Endodermal cell (in vitro differentiated cells): ENCODE measurements around the gene PODN. TPM values are rescaled to one million over a fixed set of nuclear protein-coding genes. Genes with fewer than 3 reads are reported as not detected.

Experiments used
- DNase-seq: peaks from one replicate; pipeline ENCODE4 v3.0.0-alpha.2; 2017
- H3K27ac ChIP-seq: 2 replicates; pipeline ENCODE4 v1.5.1; 2013; ENCODE audit warnings: mild to moderate bottlenecking, low read depth, low read length, moderate library complexity
- H3K27me3 ChIP-seq: 2 replicates; pipeline ENCODE4 v1.6.1; 2013; ENCODE audit warnings: mild to moderate bottlenecking, low read length, moderate library complexity; ENCODE audit not compliant: insufficient read depth, control insufficient read depth, poor library complexity, severe bottlenecking
- H3K36me3 ChIP-seq: 2 replicates; pipeline ENCODE4 v1.7.0; 2013; ENCODE audit warnings: mild to moderate bottlenecking, low read length, moderate library complexity; ENCODE audit not compliant: control insufficient read depth, insufficient read depth
- H3K4me1 ChIP-seq: one replicate; pipeline ENCODE4 v1.7.0; 2013; ENCODE audit warnings: low read length; ENCODE audit not compliant: control insufficient read depth, insufficient read depth
- H3K4me3 ChIP-seq: 2 replicates; pipeline ENCODE4 v1.5.1; 2013; ENCODE audit warnings: mild to moderate bottlenecking, low read length, moderate library complexity
- H3K9ac ChIP-seq: 2 replicates; pipeline ENCODE4 v1.6.1; 2013; ENCODE audit warnings: mild to moderate bottlenecking, low read length, moderate library complexity; ENCODE audit not compliant: poor library complexity, severe bottlenecking; ENCODE audit errors: extremely low read depth
- H3K9me3 ChIP-seq: 2 replicates; pipeline ENCODE4 v1.6.1; 2013; ENCODE audit warnings: mild to moderate bottlenecking, low read length, moderate library complexity; ENCODE audit not compliant: control insufficient read depth
- H3K27ac Mint-ChIP-seq: 2 replicates; pipeline ENCODE4 v1.8.0; 2020; ENCODE audit warnings: mixed read lengths
- H3K27me3 Mint-ChIP-seq: 2 replicates; pipeline ENCODE4 v1.8.0; 2021; ENCODE audit warnings: mild to moderate bottlenecking, mixed read lengths; ENCODE audit not compliant: insufficient read depth
- H3K36me3 Mint-ChIP-seq: 2 replicates; pipeline ENCODE4 v1.8.0; 2020; ENCODE audit warnings: low read depth, mixed read lengths
- H3K4me1 Mint-ChIP-seq: 2 replicates; pipeline ENCODE4 v1.8.0; 2020; ENCODE audit warnings: mixed read lengths
- H3K4me3 Mint-ChIP-seq: 2 replicates; pipeline ENCODE4 v1.8.0; 2020; ENCODE audit warnings: mild to moderate bottlenecking, moderate library complexity, mixed read lengths
- H3K9me3 Mint-ChIP-seq: 2 replicates; pipeline ENCODE4 v1.8.0; 2020; ENCODE audit warnings: mild to moderate bottlenecking, mixed read lengths
- CTCF ChIP-seq: fragments of 200-600 bp; sonication (generic); conservative IDR thresholded peaks from 2 replicates; pipeline ENCODE4 v1.5.0; 2021; ENCODE audit warnings: antibody characterized with exemption, mild to moderate bottlenecking
- WGBS, 2 experiments: methylation state at CpG; one replicate each; pipeline versions ENCODE4 v1.1.5 to v1.1.7; 2013; ENCODE audit warnings: missing lambda C conversion rate in 2 of 2, mixed read lengths in 1 of 2; ENCODE audit not compliant: insufficient coverage in 1 of 2, insufficient read length in 1 of 2; 5-methylcytosine and 5-hydroxymethylcytosine counted together
- total RNA-seq, 2 donors: library from RNA; stranded (reverse); fragmentation: NEBNext Ultra II Directional in 1 of 2; extraction: Animal tissue kit (Norgen Biotek cat#: 25700) in 1 of 2; gene quantifications; 2 replicates in 1 of 2; 3 replicates in 1 of 2; pipeline ENCODE4 v1.2.1, GENCODE V29; 2021

Gene PODN
- total RNA-seq, 2 donors from 2014 or later, result 3.0 to 3.6 TPM

DNA sequence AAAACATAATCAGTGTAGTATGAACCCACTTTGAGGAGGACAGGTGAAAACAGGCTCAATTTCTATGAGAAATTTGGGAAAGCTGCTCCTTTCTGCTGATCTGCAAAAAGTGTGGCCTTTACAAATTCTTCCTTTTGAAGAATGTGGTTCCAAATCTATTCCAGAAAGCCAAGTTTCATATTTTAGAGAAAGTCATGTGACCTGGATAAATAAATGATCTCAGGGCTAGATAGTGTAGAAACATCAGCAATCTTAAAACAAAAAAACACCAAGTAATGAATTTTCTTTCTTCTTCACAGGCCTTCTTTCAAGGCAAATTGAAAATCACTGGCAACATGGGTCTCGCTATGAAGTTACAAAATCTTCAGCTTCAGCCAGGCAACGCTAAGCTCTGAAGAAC, 11.7 kb upstream of the PODN start:
- no peaks in the 10 kb centered on the region for H3K9me3 Mint-ChIP-seq
- no peak overlapping the region for H3K4me3 Mint-ChIP-seq
- no peaks in the 10 kb centered on the region for H3K27me3 ChIP-seq
- H3K4me1 Mint-ChIP-seq, result peaks cover 36% of the 10 kb centered on the region
- H3K27ac ChIP-seq, result no peak overlapping the region
- no peak overlapping the region for H3K4me3 ChIP-seq
- peaks cover 6% of the 10 kb centered on the region for H3K4me1 ChIP-seq
- DNase-seq, result peak; percentile 6
- no peak for TF ChIP-seq CTCF
- no peak overlapping the region for H3K9ac ChIP-seq
- H3K27me3 Mint-ChIP-seq, result no peaks in the 10 kb centered on the region
- no peak overlapping the region for H3K27ac Mint-ChIP-seq
- H3K9me3 ChIP-seq, result no peaks in the 10 kb centered on the region
- H3K36me3 ChIP-seq, result no peaks in the 10 kb centered on the region
- peaks cover 3% of the 10 kb centered on the region for H3K36me3 Mint-ChIP-seq
- 92% methylated on average over 2 of the region's 2 CpGs; no CpG with 5 or more reads in 1 of the 2 experiments for WGBS, 2 experiments

GRCh38 chr1:53051676-53052075, 10.3 kb upstream of the PODN start:
- Mint-ChIP-seq H3K4me3 (no peak overlapping the region), H3K27ac (no peak overlapping the region), H3K9me3 (no peaks in the 10 kb centered on the region), H3K36me3 (peaks cover 3% of the 10 kb centered on the region), H3K27me3 (peaks cover 2% of the 10 kb centered on the region), H3K4me1 (peaks cover 36% of the 10 kb centered on the region)
- Histone ChIP-seq H3K36me3 (no peaks in the 10 kb centered on the region), H3K4me1 (peaks cover 6% of the 10 kb centered on the region), H3K9ac (no peak overlapping the region), H3K27ac (no peak overlapping the region), H3K9me3 (no peaks in the 10 kb centered on the region), H3K27me3 (no peaks in the 10 kb centered on the region), H3K4me3 (no peak overlapping the region)
- 50 to 56% methylated on average over 1 of the region's 1 CpG for WGBS, 2 experiments
- DNase-seq, result peak; percentile 20
- TF ChIP-seq CTCF, result no peak

- no peaks in the 10 kb centered on the region for H3K4me1 ChIP-seq
- Mint-ChIP-seq H3K4me1 (peaks cover 14% of the 10 kb centered on the region), H3K4me3 (no peak overlapping the region), H3K27ac (no peak overlapping the region), H3K9me3 (no peaks in the 10 kb centered on the region), H3K27me3 (peaks cover 53% of the 10 kb centered on the region), H3K36me3 (peaks cover 3% of the 10 kb centered on the region)
- 92 to 97% methylated on average over 2 of the region's 2 CpGs for WGBS, 2 experiments
- TF ChIP-seq CTCF, result no peak
- peaks cover 54% of the 10 kb centered on the region for H3K27me3 ChIP-seq
- no peak overlapping the region for H3K4me3 ChIP-seq
- H3K27ac ChIP-seq, result no peak overlapping the region
- no peaks in the 10 kb centered on the region for H3K36me3 ChIP-seq
- H3K9me3 ChIP-seq, result no peaks in the 10 kb centered on the region
- H3K9ac ChIP-seq, result no peak overlapping the region
- DNase-seq, result no peak
Measured at GRCh38 chr1:53057127-53057526, 4.9 kb upstream of the PODN start.
